DMS 273 (cell line): ENCODE results near the gene FAM53B.
"Not testable (repeated sequence)": the region's sequence is repeated elsewhere in the genome, so short reads cannot be mapped to it uniquely, and the experiment has no call there.

Experiments
- DNase-seq: peaks from one replicate; lab custom pipeline; 2025; ENCODE audit not compliant: unreplicated experiment; lab: John Stamatoyannopoulos, UW

The FAM53B gene

GRCh38 chr10:124589491-124590041 lies 154.6 kb downstream of the FAM53B start:
- no peak for DNase-seq

DNA sequence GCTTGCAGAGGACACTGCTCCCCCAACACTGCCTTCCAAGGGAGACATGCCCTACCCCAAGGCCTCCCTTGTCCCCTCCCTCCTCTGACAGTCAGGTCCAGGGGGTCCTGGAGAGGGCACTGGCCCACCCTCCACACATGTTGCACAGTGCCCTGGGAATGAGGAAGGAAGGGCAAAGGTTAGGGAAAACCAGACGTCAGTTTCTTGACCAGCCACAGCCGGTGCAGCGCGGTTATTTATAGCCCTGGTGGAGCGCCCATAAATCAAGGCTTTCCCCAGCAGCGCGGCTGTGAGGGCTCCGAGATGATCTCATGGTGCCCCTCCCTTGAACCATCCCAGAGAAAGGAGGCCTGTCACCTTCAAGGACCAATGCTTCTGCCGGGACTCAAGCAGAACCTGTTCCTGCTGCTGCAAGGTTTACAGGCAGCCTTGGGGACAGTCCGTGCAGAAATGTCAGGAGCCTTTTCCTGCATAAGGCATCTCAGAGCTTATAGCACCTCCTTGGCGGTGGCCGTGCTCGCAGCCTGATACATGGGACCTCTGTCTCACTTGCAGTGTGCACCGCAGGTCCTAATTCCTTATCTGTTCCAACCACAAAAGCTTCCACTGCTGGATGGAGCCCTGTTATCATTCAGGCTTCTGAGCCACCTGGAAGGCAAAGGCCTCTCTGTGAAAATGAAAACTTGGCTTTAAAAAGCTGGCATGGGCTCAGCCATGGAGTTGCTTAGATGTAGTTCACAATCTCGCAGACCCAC lies 155.3 kb downstream of the FAM53B start:
- no peak for DNase-seq

DNA sequence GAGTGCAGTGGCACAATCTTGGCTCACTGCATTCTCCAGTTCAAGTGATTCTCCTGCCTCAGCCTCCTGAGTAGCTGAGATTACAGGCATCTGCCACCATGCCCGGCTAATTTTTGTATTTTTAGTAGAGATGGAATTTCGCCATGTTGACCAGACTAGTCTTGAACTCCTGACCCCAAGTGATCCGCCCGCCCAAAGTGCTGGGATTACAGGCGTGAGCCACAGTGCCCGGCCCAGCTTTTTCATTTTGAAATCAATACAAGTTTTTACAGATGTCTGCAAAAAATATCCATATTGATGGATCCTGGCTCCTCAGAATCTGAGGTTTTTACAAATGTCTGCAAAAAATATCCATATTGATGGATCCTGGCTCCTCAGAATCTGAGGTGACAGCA lies 155.8 kb downstream of the FAM53B start:
- DNase-seq, result not testable (repeated sequence)

GRCh38 chr10:124587811-124588211 lies 156.4 kb downstream of the FAM53B start:
- DNase-seq, result no peak

- no peak for DNase-seq
Measured at GRCh38 chr10:124586142-124586541, 158.0 kb downstream of the FAM53B start.

GRCh38 chr10:124579011-124579399 lies 165.2 kb downstream of the FAM53B start:
- no peak for DNase-seq

DNA sequence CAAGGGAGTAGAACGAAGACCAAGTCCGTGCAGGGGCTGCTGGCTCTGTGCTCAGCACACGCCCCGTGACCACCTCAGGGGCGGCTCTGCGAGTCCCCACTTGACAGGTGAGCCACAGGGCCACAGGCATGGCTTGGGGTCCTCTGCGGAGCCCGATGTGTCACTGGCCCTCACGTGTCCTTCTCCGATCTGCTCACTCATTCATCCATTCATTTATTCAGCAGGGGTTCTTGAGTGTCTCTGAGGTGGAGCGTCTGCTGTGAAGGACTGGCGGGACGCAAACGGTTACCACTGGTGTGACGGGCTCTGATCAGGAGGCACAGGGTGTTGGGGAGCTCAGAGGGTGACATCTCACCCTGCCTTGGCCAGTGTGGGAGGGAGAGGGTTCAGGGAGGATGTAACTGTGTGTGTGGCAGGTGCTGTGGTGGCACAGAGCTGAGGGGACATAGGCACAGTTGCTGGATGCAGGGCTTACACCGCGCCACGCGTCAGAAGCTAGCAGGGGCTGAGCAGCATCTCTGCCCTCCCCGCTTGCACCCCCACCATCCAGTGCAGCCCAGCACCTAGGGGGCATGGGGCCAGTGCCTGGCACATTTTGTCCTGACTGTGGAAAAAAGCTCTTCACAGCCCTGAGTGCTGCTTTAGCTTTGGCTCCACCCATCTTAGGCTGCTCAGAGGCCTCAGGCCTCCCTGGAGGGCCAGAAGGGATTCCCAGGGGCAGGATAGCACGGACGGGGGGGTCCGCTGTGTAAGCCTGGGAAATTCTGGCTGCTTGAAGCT lies 165.8 kb downstream of the FAM53B start:
- DNase-seq, result no peak

GRCh38 chr10:124577651-124578050 lies 166.5 kb downstream of the FAM53B start:
- DNase-seq, result no peak

- no peak for DNase-seq
Measured at GRCh38 chr10:124576526-124577420, 167.4 kb downstream of the FAM53B start.

DNA sequence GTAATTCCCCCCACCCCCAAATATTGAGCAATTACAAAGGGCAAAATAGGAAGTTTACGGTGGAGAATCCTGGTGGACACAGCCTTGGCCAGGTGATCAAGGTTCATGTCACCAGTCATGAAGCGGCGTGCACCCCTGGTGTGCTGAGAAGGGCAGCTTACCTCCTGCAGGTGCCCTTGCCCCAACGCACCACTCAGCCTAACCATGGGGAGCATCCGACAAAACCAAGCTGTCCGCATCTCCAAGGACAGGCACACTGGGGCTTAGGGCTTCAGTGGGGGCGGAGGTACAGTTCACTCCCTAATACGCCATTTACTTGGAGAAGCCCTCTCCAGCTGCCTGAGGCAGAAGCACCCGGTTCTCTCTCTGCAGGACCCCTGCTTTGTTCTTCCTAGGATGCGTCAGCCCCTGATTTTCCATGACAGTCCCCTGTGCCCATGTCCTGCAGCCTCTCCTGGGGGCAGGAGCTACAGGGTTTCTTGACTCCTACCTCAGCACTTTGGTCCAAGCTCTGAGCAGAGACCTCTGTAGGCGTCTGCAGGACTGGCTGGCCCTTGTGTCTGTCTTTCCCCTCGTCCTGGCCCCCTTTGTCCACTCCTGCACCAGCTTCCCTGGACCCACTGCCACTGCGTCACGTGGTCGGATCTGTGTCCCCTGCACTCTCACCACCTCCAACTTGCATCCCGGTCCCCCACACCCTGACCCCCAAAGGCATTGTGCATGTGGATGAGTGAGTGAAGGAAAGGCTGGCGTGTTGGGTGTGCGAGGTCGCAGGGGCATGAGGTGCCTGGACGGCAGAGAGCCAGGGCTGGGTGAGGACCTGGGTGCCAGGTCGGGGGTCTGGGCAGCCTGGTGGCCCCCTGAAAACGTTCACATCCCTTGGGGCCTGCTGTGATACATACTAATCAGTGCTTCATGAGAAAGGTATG lies 168.8 kb downstream of the FAM53B start:
- DNase-seq, result no peak

GRCh38 chr10:124574456-124575070 lies 169.6 kb downstream of the FAM53B start:
- no peak for DNase-seq

GRCh38 chr10:124573726-124574455 lies 170.3 kb downstream of the FAM53B start:
- DNase-seq, result no peak

- no peak for DNase-seq
Measured at GRCh38 chr10:124572751-124573150, 171.4 kb downstream of the FAM53B start.

- no peak for DNase-seq
Measured at GRCh38 chr10:124570646-124571045, 173.5 kb downstream of the FAM53B start.

DNA sequence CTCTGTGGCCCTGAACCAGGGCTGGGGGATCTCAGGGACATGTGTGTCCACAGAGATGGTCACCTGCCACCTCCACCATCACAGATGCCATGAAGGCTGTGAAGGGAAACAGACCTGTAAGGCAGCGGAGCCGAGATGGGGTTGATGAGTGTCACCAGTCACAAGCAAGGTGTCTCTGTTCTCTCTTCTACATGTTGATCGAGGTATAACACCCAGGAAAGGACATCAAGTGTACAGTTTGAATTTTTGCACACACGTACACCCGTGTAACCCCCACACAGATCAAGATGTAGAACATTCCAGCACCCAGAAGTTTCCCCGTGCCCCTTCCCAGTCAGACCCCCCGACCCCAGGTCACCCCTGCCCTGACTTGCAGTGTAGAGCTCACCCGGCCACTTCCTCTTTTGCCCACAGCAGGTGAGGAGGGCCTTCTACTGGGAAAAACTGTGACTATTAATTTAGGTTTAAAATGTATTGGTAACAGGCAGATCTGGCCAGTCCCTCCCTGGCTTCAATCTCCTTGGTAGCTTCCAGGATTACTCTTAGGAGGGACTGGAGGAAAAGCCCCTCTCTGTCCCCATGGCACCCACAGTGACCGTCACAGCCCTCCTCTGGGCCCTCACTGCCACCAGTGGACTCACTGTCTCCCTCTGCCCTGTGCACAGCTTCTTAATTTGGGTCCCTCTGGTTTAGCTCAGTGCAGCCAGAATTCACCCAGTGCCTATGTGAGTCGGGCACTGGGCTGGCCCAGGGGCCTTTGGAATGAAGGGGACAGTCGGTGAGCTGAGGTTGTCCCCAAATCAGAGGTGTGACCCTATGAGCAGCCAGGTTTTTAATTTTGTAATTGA lies 174.3 kb downstream of the FAM53B start:
- no peak for DNase-seq
